HL-60/S4 treated with phorbol 12-myristate 13-acetate at 8.2 ng/mL for 4 days and 3 days (cell line): ENCODE results near the gene NPAS2.

ENCODE experiments used
- in situ Hi-C: fragments of 300-500 bp; cut with MboI; formaldehyde crosslinking; loops from 2 replicates; pipeline ENCODE4 v1.15.0; 2022; ENCODE audit warnings: low sequenced_read_pairs

The NPAS2 gene

DNA sequence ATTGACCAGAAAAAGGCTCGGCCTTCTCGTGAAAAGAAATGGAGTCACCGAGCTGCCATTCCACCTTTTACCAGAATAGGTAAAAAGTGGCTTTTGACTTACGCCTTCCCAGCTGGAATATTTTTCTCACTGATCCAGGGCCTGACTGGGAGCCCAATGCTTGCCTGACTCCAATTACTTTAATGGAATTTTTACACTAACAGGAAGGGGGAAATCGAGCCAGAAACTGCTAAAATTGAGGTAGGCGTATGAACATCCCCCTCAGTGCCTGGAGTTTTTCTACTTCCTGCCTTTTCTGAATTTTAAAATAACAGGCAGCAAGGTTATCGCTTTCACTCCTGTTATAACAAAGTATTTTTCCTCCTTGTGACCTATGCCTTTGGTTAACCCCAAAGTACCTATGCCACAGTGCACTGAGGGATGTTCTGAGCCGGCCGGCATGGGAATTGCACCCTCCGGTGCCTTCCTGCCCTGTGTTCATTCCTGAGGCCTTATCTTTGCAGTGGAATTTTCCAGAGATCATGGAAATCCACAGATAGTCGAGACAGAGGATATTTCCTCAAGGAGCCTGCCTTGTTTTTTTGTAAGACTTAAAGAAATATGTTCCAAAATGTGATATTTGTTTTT is 163.9 kb downstream of the NPAS2 start:
- in situ Hi-C loops = loop anchor here (10.0 kb wide), 1 partner anchor 369 kb away; no protein-coding TSS in a partner anchor

DNA sequence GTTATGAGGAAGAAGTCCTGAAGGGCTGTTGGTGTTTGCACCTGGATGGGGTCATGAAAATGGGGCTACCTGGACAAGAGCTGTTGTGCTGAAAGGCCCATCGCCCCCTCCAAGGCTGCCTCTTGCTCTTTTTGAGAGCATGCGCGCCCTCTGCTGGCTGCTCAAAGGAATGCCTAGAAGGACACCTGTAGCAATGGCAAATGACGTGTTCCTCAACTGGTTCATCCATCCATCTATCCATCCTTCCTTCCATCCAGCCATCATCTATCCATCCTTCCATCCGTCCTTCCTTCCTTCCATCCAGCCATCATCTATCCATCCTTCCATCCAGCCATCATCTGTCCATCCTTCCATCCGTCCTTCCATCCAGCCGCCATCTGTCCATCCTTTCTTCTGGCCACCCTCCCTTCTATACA is 165.0 kb downstream of the NPAS2 start:
- in situ Hi-C loops = loop anchor here (10.0 kb wide), 1 partner anchor 370 kb away; no protein-coding TSS in a partner anchor

DNA sequence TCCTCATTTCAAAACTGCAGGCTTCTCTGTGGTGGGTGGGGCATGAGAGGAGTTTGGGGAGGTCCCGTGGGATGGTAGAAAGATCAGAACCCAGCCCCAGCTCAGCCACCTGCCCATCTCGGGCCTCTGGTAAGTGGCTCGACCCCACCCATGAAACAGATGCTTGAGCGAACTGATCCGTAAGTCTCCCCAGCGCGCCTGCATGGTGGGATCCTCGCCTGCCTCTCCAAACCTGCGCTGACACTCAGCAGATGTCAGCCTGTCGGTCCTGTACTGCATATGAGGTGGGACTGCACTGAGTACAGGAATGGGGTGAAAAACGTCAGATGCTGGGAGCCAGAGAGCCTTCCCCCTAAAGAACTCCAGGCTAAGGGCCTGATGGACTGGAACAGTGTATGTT is 166.2 kb downstream of the NPAS2 start:
- in situ Hi-C loops = loop anchor here (10.0 kb wide), 1 partner anchor 371 kb away; no protein-coding TSS in a partner anchor

DNA sequence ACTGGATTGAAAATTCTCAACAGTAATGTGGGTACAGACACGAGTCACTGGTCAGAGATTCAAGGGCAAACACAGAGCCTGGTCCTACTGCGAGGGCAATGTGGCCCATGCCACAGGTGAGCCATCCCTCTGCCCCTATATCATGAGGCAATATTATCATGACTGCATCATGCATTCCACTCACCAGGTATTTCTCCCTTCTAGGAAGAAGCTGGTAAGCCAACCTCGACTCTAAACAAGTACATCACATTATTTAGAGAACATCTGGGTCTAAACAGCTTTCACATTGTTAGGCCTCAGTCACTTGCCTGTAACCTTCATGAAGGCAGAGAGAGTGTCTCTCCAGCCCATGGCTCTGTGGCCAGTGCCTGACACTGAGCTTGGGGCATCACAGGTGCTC is 167.6 kb downstream of the NPAS2 start:
- in situ Hi-C loops = loop anchor here (10.0 kb wide), 1 partner anchor 373 kb away; no protein-coding TSS in a partner anchor

DNA sequence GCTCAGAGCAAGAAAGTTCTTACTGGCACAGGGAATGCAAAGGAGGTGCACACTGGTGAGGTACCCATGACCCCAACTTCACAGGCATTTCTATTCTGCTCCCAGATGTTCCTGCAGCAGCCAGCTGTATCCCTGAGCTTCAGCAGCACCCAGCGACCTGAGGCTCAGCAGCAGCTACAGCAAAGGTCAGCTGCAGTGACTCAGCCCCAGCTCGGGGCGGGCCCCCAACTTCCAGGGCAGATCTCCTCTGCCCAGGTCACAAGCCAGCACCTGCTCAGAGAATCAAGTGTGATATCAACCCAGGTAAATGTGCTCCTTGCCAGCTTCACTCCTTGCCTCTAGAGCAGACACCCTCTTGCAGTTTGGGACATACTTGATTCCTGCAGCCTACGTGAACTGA is 168.0 kb downstream of the NPAS2 start:
- in situ Hi-C loops = loop anchor here (10.0 kb wide), 1 partner anchor 373 kb away; no protein-coding TSS in a partner anchor

DNA sequence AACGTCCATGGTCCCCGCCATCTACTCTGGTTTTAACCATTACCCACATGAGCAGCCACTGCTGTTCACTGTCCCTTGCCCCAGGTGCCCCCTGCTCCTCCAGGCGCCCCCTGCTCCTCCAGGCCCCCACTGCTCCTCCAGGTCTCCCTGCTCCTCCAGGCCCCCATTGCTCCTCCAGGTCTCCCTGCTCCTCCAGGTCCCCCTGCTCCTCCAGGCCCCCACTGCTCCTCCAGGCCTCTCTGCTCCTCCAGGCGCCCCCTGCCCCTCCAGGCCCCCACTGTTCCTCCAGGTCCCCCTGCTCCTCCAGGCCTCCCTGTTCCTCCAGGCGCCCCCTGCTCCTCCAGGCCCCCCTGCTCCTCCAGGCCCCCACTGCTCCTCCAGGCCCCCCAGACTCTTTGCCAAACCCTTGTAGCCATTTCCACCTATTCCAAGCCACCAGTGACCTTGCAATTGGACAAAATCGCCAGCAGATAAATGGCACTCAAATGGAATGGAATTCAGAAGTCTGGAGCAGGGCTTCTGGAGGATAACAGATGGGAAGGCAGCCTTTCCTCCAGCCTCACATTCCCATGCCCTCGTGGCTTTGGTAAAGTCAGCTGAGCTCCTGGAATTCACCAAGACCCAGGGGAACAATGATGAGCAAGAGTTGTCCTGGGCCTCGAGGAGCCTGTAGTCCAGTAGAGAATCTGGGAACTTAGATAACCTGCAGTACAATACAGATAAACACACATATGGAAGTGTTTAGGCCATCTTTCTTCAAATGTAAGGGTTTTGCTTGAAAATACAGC is 168.9 kb downstream of the NPAS2 start:
- in situ Hi-C loops = loop anchor here (10.0 kb wide), 1 partner anchor 374 kb away; no protein-coding TSS in a partner anchor

DNA sequence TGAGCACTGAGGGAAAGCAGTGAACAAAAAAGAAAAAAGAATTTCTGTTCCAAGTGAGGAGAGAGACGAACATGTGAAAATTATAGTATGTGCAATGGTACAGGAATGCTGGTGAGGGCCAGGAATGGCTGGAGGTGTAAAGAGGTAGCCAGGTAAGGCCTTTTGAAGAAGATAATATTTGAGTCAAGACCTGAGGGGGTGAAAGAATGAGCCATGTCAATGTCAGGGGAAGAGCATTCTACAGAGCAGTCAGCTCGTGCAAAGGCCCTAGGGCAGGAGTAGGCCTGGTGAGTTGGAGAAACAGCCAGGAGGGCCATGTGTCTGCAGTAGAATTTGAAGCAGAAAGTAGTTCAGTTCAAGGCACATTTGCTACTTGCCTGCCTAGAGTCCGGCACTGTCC is 169.7 kb downstream of the NPAS2 start:
- in situ Hi-C loops = loop anchor here (10.0 kb wide), 2 partner anchors 265 to 375 kb away; no protein-coding TSS in a partner anchor

DNA sequence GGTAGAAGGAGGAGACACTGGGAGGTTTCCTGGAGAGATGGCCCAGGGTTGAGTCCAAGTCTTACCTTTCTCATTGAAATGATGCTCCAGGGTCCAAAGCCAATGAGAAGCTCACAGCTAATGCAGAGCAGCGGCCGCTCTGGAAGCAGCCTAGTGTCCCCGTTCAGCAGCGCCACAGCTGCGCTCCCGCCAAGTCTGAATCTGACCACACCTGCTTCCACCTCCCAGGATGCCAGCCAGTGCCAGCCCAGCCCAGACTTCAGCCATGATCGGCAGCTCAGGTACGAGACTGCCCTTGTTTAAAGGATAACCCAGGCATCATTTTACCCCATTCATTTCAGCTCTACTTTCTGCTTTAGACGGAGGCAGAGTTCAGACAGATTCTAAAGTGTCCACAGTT is 170.2 kb downstream of the NPAS2 start:
- in situ Hi-C loops = loop anchor here (10.0 kb wide), 1 partner anchor 265 kb away; no protein-coding TSS in a partner anchor

DNA sequence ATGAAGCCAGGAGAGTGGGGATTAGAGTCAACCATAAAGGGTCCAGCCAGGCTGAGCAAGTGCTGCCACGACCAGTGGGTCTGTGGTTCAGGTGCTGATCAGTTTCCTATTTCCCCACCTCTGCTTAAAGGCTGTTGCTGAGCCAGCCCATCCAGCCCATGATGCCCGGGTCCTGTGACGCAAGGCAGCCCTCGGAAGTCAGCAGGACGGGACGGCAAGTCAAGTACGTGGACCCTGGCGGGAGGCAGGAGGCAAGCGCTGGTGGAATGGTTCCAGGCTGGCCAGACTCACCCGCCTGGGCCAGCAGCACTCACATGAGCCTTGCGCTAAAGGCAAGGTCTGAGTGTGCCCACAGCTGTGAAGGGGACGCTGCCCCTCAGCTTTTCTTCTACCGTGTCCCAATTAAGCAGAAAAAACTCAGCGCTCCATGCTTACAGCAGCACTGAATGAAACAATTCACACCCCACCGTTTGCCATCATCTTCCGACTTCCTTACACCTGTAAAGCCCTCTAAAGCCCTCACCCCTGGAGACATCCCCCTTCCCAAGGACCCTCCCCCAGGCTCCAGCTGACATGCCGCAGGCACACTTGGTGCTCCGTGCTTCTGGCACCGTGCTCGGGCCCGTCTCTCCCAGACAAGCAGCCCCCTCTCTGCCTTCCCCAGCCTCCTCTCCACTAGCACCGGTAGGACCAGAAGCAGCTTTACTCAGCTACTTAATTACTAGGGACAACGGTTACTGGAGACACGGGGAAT is 170.9 kb downstream of the NPAS2 start:
- in situ Hi-C loops = loop anchor here (10.0 kb wide), 1 partner anchor 266 kb away; no protein-coding TSS in a partner anchor

DNA sequence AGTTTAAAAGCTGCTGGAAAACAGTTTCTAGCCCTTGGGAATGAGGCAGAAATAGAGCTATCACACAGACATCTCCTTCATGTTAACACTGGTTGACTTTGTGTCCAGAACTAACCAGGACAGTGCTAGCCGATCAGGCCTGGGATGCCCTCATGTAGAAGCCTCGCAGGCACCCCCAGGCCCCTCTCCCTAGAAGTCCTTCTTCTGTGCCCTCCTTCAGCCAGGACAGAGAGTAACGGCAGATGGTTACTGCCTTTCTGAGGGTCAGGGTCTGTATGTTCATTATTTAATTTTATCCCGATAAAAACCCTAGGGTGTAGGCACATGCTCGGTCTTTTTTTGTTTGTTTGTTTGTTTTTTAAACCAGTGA is 171.4 kb downstream of the NPAS2 start:
- in situ Hi-C loops = loop anchor here (10.0 kb wide), 1 partner anchor 267 kb away; no protein-coding TSS in a partner anchor

DNA sequence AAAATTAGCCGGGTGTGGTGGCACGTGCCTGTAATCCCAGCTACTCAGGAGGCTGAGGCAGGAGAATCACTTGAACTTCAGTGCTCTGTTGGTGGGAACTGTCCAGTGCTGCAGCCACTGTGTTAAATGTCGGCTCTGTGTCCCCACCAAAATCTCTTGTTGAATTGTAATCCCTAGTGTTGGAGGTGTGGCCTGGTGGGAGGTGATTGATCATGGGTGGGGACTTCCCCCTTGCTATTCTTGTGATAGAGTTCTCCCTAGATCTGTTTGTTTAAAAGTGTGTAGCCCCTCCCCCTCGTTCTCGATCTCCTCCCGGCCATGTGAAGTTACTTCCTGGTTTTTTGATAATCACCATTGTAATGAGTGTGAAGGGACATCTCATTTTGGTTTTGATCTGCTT is 172.3 kb downstream of the NPAS2 start:
- in situ Hi-C loops = loop anchor here (10.0 kb wide), 1 partner anchor 267 kb away; no protein-coding TSS in a partner anchor

DNA sequence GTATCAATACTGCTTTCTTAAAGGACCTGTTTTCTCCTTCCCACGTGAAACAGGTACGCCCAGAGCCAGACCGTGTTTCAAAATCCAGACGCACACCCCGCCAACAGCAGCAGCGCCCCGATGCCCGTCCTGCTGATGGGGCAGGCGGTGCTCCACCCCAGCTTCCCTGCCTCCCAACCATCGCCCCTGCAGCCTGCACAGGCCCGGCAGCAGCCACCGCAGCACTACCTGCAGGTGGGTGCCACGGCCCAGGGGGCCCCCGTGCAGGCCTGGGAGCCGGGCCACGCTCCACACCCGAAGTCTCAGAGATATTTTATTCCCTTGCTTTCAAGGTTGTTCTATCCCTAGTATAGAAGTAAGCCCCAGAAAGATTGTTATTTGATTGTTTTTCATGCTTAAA is 173.4 kb downstream of the NPAS2 start:
- in situ Hi-C loops = loop anchor here (10.0 kb wide), 1 partner anchor 268 kb away; no protein-coding TSS in a partner anchor

DNA sequence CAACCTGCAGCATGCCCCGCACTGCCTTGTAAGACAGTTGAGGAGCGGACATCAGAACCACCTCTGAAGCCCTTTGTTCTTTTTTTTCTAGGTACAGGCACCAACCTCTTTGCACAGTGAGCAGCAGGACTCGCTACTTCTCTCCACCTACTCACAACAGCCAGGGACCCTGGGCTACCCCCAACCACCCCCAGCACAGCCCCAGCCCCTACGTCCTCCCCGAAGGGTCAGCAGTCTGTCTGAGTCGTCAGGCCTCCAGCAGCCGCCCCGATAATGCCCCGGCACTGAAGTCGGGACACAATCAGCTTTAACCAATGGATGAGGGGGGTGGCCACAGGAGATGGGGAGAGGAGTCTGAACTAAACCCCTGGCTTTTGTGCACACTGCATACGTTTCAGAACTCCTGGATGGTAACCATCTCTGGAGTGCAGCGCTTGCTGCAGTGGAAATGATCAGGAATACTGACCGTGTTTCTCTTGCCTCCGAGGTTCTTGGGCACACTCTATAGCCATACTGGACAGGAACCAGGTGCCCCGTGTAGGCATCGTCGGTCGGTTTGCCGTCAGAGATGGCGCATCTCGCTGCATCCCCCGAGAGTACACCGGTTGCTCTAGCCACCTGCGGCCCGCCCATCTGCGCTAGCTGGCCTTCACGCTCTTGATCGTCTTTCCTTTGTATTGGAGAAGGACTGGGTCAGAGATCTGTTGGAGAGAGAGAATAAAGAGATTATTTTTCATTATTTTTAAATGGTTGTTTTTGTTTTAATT is 175.6 kb downstream of the NPAS2 start:
- in situ Hi-C loops = loop anchor here (10.0 kb wide), 1 partner anchor 271 kb away; no protein-coding TSS in a partner anchor

DNA sequence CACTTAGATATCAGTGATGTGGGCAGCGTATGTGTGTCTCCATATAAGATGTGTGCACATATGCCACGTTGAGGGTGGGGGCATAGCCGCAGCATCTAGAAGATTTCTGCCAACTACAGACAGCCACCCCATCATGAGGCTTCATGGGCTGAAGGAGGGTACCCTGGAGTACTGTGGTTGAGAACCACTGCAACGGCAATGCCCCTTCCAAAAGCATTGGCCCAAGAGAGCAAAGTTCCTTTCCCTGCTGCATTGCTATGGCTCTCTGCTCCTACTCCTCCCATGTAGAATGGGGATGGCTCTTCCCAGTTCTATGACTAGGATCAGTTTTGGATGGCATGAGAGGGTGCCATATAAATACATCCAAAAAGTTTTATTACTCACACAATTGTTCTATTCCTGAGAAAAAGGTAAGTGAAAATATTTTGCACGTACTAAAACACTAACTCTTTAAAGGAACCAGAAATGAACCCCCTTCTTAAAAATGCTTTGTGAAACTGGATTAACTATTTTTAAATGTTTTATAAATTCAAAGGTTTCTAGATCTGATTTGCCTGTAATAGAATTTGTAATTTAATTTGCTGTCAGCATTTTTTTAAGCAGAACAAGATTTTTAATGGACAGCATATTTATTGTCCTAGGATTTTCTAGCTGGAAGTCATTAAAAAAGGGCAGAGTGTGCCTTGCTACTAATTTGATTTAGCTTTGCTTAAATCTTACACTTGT is 177.7 kb downstream of the NPAS2 start:
- in situ Hi-C loops = loop anchor here (10.0 kb wide), 1 partner anchor 273 kb away; no protein-coding TSS in a partner anchor

DNA sequence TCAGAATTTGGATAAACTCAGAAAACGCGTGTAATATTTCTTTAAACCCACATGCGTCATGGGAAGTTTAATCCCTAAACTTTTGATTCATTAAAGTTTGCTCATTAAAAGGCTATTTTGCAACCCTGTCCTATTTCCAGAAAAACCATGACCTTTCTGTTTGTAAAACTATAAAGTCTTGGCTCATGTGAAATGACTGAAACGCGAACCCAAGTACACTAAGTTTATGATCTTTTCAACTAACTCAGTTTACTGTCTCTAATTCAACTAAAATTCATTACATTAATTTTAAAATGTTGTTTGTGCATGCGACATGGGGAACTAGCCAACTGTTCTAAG is 178.3 kb downstream of the NPAS2 start:
- in situ Hi-C loops = loop anchor here (10.0 kb wide), 1 partner anchor 273 kb away; no protein-coding TSS in a partner anchor

DNA sequence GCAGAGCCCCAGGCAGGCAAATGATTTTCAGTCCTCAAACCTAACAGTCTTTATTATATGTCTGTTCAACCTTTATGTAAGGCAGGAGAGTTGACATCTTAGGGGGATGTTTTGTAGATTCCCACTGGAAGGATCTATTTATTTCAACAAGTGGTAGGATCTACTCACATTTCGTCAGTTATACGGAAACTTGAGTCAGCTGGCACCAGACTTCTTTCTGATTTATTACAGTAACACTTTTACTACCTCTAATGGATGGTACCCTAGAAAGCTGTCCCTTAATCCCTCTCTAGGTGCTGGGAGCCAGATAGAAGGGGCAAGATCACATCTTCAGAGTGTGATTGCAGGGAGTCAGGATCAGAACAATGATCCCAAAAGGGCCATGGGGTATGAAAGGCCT is 180.1 kb downstream of the NPAS2 start:
- in situ Hi-C loops = loop anchor here (10.0 kb wide), 1 partner anchor 275 kb away; no protein-coding TSS in a partner anchor

DNA sequence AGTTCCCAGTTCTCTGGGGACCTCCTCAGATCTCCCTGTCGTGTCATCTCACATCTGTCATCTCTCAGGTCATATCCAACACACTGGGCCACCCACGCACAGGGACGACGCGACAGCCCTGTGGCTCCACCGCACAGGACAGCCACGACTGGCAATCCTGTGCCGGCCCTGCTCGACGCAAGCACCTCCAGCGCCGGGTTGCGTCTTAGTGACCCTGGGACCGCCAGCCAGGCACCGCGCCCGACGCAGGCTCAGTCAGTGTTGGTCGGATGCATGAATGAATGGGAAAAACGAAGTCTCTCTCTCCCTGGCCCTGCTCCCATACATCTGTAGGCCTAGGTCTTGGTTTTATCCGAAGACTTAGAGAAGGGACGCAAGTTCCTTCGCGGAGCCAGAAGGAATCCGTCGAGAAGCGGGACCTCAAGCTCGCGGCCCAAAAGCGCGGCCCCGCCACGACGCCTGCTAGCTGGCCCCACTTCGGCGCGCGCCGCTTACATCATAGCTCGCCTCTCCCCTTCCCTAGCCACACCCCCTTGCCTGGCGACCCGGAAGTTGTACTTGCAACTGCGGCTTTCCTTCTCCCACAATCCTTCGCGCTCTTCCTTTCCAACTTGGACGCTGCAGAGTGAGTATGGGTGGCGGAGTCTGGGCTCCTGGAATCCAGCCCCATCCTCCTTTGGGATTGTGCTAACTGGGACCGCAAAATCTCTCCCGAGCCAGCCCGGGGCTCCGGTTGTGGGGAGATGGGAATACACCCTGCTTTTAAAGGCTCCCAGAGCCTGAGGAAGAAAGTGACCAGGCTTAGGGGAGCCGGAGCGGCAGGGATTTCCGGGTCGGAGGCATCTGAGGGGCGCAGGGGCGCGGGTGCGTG is 182.0 kb downstream of the NPAS2 start, which contains the start of gene RPL31:
TSS of gene RPL31 (plus strand) at position 599 of the 871 bp plus-strand sequence. CDS start 413 bp downstream, outside the sequence.
- in situ Hi-C loops = no loop called here

DNA sequence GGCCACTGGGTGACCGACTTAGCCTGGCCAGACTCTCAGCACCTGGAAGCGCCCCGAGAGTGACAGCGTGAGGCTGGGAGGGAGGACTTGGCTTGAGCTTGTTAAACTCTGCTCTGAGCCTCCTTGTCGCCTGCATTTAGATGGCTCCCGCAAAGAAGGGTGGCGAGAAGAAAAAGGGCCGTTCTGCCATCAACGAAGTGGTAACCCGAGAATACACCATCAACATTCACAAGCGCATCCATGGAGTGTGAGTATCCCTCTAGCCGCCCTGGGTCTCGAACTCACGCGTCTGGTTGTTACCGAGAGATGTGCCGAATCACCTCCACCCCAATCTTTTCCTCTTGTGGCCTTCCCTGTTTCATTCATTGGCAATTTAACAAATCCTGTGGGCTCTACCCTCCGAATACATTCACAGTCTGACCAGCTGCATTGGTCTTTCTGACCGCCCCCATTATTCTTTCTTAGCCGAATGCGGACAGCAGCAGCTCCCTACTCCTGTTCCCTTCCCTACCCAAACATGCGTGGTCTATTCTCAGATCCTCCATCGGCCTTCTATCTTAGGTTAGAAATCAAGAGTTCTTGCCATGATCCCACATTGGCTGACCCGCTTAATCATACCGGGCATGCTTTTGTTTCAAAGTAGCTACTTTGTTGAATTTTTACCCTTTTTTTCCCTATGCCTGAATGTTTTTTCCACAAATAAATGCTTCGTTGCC is 182.8 kb downstream of the NPAS2 start:
- in situ Hi-C loops = no loop called here
